NCI-H1436 (cell line): ENCODE results near the gene NUP54.
A peak's percentile ranks its signal among the peaks of the same experiment; 100 is the strongest.

Experiments used
- DNase-seq: peaks from one replicate; lab custom pipeline; 2025; lab: John Stamatoyannopoulos, UW

Gene NUP54

DNA sequence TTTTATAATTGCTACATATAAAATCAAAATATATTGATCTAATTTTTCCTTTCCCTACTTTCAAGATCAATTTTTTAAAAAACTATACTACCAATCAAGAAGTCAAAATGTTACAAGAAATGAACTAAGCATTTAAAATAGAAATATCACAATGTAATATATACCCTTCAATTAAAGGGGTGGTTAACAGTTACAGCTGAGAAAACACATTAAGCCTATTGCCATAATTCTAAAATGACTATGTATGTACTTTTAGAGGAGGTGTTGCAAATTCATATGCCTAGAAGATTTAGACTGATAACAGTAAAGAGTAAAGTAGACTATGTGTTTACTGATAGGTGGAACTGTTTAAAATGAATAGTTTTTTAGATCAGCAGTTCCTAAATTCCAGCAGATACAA, 3.7 kb downstream of the NUP54 start:
- no peak for DNase-seq

DNA sequence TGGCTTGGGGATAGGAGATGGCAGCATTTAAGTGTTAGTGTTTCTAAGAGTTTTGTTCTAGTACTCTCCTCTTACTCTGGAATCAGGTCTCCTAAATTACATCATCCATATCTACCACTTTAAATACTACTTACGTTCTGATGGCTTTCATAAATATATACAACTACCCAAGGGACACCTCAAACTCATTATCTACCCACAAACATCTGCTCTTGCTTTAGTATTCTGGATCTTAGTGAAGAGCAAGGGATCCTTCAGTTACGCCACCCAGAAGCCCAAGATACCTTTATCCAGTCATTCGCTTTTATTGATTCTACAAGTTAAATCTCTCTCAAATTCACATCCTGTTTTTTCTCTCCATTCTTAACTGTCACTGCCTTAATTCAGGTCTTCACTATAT, 7.0 kb downstream of the NUP54 start:
- DNase-seq: no peak

DNA sequence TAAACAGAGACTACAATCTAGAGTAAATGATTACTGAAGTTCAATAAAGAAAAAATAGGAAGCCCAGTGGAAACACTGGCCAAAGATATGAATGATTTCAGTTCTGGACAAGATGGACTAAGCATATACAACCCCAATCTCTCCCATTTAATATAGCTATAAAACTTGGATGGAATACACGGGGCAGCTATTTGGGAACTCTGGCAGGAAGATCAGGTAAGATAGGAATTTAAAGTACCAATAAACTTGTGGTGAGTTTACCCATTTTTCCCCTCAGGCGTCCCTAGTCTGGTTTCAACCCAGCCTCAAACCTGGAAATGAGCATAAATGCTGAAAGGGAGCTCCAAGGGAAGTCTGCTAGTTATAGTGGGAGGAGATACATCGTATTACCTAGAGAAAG, 20.4 kb downstream of the NUP54 start:
- DNase-seq: no peak

DNA sequence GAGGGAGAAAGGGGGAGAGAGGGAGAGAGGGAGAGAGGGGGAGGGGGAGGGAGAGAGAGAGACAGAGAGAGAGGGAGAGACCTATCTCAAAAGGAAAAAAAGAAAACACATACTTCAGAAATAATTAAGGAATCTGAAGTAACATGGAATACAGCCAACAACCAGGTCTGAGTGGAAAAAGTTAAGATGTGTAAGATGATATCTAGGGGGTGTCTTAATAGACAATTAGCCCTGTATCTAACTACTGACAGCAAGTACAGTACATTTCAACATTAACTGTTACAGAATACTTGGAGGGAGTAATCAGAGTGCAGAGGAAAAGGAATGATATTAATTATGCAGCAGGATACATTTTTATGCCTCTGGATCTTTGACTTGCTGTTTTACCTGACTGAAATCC, 22.4 kb downstream of the NUP54 start:
- no peak for DNase-seq

DNA sequence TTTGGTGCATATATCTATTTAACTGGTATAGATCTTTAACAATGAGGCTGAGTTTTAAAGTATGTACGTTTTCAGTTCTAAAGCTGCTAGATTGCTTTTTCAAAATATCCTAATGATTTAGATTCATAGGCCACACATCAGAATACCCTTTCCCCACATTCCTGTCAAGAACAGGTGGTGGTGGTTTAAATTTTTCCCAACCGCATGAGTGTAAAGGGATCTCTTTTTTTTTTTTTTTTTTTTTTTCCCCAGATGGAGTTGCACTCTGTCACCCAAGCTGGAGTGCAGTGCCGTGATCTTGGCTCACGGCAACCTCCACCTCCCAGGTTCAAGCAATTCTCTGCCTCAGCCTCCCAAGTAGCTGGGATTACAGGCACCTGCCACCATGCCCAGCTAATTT, 28.0 kb downstream of the NUP54 start:
- DNase-seq: no peak

DNA sequence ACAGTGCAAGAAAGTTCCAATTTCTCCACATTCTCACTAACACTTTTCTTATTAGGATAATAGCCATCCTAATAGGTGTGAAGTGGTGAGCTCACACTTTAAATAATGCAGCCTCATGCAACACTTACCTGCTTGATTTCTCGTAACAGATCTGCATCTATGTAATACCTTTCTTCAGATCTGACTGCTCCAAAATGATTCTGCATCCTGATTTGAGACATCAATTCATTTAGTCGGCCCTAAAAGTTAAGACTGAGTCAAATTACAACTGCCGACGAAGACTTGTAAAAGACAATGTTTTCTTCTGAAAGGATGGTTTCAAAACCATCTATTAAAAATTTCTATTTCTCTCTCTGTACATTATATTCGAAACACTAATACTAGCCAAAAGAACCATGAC, 30.7 kb downstream of the NUP54 start:
- no peak for DNase-seq

DNA sequence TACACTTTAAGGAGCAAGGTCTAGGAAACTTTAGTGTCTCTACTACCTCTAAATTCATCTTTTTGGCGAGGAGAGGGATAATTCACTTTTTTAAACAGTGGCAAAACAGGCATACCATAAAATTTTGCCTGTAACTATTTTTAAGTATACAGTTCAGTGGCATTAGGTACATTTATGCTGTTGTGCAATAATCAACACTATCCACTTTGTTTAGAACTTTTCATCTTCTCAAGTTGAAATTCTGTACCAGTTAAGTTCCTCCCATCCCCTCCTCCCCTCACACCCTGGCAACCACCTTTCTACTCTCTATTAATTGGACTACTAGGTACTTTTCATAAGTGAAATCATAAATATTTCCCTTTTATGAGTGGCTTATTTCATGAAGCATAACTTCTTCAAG, 31.4 kb downstream of the NUP54 start:
- DNase-seq: no peak

DNA sequence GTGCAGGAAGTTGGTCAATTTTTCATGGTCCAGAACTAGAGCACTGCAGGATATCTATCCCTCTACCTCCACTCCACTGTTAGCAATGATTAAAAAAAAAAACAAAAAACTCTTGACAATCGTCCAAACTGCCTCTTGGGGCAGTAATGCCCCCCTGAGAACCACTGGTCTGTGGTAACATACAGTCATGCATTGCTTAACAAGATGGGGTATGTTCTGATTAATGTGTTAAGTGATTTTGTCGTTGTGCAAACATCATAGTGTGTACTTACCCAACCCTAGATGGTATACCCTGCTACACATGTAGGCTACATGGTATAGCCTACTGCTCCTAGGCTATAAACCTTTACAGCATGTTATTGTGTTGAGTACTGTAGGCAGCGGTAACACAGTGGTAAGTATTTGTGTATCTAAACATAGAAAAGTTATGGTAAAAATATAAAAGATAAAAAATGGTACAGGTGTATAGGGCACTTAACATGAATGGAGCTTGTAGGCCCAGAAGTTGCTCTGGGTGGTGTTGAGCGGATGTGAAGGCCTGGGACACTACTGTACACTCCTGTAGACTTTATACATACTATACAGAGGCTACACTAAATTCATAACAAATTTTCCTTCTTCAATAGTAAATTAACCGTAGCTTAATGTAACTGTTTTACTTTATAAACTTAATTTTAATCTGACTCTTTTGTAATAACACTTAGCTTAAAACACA, 39.6 kb downstream of the NUP54 start:
- no peak for DNase-seq

DNA sequence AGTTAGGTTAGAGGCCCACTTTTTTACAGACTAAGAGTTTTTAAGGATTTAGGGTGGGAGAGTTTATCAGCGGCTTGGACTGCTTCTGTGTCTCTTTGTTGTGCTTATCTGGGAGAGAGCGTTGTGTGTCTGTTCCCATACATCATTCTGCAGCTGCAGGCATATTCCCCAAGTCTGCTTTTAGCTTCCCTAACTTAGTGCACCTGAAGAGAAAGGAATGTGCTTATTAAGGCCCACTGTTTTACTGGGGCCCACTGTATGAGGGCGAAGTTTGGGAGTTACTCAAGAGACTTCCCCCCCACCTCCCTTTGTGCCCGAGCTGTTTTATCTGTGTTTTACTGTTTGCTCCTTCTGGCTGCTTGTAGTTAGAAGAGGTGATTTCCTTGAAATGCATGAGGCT, 41.8 kb downstream of the NUP54 start:
- no peak for DNase-seq

DNA sequence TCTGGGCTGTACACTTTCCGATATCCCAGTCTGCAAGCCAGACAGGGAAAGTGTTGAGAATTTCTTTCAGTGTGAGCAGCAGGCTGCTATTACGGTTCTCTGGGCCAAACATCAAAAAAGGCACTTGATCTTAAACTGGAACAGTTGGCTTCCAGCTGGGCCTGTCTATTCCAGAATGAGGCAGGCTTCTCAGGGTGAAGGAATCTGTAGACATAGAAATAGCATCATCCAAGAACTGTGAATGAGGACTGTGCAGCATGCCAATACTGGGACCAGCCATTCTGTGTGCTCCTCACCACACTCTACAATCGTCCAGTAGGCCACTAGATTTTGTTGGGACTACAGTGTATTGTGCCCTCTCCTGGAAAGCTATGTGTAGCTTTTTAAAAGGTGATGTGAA, 42.5 kb downstream of the NUP54 start:
- DNase-seq: no peak

DNA sequence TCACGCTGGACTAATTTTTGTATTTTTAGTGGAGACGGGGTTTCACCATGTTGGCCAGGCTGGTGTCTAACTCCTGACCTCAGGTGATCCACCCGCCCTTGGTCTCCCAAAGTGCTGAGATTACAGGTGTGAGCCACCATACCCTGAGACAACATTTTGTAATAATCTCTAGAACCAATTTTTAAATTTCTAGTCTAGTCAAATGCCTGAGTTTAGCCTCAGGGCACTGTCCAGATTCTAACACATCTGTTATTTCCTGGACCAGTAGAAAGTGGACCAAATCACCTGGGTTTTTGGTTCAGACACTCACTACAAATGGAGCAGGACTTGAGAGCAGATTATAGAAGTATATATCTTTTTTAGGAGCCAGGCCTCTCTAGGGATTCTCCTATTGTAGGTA, 52.1 kb downstream of the NUP54 start:
- DNase-seq: no peak

DNA sequence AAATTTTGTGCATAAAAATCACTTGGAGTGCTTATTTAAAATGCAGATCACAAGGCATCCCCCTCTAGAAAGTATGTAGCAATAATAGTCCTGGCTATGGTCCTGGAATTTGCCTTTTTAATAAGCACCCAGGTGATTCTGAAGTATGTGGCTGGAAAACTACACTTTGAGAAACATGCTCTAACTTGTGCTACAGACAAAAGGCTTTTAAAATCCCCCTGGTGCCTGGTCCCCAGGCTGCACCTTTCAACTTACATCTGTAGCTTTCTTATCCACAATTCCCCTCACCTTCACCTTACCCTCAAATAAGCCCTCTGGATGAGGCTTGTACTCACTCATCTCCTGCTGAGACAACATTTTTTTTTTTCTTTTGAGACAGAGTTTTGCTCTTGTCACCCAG, 52.6 kb downstream of the NUP54 start:
- DNase-seq: no peak

DNA sequence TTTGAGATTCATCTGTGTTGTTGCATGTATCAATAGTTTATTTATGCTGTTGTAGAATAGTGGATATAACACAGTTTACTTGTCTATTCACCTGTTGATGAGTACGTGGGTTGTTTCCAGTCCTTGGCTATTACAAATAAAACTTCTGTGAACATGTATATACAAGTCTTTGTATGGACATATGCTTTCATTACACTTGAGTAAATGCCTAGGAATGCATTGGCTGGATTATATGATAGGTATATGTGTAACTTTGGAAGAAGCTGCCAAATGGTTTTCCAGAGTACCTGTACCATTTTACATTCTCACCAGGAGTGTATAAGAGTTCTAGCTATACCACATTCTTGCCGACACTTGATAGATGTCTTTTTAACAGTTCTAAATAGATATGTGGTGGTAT, 57.1 kb downstream of the NUP54 start:
- no peak for DNase-seq

DNA sequence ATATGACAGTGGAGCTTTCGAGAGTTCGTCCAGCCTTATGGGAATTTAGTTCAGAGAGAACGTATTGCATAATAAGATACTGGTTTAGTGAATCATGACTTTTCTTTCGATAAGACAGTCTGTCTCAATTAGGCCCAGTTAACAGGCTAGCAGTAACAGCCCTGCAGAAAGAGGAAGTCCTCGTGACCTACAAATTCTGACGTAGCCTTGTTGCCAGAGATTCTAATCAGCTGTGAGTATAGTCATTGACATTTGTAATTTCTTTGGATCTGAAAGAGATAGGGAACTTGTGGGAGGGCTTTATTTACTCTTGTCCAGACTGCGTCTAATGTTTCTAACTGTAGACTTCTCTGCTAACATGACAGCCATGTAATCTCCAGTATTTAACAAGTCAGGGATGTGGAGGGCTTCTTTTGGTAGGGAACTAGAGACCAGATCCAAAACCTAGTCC, 57.9 kb downstream of the NUP54 start:
- no peak for DNase-seq

DNA sequence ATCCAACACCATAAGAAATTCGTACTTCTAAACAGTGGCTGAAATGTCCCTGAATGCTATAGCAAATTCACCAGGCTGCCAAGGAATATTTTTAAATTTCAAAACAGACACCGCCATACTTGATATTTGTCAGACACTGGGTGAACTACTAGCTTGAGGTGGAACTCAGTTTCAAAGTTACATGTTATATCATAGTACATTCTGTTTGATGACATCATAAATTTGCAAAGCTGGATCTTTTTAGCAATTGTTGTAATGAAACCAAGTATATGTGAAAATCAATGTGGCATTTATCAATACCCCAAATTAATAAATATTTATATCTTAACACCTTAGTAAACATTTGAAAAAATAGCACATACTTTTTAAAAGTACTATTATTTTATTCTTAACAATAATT, 59.5 kb downstream of the NUP54 start:
- no peak for DNase-seq

DNA sequence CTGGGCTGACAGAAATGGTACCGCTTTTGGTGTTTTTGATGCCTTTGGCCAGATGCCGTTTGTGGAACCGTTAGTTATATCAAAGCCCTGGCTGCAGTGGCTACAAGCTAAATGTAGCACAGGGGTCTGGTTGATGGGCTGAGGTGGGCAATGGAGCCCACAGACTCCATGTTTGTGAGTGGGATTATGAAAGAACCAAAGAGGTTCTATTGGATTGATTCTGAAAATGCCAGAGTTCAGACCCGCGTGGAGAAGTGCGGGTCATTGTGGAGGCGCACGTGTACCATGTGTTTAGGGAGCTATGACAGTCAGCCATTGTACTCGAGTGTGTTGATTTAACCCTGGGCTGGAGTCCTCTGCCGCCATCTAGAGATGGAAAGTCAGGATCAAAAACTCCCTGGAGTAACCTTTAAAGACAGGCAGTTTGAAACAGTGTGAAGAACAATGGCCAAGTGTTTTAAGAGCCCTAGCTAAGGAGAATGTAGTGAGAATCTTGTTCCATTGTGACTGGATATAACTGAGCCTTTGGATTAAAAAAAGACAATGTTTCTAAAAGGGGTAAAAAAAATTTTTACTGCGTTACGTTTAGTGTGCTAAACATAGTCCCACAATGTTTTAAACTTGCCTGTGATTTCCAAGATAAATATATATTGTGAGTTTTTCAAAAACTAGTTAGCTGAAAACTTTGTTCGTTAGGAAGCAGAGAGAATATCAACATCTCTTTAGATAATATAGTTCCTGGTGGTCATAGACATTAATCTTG, 61.0 kb downstream of the NUP54 start:
- peak; percentile 29 for DNase-seq

DNA sequence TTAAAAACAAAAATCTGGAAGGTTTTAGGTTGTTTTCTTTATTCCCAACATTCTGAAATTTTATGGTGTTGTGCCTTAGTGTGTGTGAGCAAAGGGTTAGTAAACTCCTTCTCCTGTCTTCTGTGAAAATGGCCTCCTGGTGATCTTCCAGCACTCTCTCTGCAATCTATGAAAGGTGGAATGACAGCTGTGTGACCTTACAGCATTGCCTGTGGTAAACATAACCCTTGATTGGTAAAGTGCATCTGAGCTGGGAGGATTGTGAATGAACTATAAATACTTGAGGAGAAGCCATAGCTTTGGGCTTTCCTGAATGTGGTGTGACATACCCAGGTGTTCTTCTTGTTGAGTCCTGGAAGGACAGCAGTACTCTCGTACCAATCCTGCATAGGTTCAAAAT, 63.7 kb downstream of the NUP54 start:
- DNase-seq: no peak

DNA sequence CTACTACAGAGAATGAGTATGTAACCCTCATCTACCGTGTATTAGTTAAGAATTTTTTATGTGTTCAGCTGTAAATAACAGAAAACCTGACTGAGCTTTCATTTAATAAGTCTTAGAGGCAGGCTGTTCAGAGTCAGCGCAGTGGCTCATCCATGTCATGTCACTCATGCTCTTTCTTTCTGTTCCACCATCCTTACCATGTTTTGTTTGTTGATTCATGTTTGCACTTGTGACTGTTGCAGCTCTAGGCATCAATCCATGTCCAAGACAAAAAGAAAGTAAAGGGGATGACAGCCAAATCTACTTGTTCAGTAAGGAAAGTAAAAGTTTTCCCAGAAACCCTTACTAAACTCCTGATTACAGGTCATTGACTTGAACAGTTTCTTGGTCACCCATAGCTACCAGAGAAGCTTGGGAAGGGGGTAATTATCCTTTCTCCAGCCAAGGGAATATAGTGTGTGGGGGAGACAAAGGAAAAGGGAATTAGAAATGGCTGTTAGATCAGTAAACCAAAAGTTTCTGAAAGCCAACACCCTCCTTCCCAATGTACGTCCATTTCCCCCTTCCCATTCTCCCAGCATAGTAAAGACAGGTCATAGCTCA, 64.7 kb downstream of the NUP54 start:
- no peak for DNase-seq

DNA sequence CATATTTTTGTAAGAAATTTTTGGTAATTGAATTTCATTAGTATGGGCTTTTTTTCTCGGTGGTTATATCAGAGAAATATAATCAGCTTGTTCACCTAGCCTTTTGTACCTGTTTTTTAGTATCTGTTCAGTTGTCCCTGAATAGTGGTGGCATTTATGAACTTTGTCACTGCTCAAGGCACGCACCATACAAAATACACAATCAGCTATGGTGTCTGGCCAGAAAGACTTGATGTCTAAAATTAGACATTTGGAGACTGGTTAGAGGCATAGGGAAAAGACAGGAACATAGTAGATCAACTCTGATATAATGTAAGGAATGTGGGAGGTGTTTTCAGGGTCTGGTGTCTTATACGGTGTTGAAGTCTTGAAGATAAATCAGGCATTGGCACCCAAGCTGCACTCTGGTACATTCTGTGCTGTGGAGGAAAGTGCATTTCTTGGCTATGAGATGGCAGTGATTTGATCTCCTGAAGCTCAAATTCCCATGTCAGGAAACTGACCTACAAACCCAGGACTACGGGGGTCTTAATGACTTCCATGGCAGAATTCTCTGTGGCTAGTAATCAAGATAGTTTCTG, 70.1 kb downstream of the NUP54 start:
- no peak for DNase-seq

DNA sequence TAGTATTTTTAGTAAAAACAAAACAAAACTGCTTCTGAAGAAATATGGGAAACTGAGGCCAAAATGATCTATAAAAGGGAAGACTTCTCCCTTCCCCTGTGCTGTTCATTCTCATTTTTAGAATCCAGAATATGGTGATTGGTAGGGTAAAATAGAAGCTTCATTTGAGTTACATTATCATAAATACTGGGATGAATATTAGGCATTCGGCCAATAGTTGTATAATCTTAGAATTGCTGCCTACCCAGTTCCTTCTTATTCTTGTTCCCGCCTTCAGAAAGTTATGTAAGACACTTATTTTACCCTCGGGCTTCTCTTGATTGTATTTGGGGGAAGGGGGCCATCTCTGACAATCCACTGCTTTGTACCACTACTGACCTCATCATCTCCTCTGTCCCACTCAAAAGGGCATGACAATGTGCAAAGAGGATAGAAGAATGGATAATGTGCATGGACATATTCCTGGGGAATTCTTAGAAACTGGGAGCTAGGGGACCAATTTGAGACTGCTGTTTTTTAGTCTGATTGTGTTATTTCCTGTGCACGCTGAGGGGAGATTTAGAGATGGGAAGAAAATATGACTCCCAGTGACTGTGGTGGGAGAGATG, 73.1 kb downstream of the NUP54 start:
- DNase-seq: no peak

DNA sequence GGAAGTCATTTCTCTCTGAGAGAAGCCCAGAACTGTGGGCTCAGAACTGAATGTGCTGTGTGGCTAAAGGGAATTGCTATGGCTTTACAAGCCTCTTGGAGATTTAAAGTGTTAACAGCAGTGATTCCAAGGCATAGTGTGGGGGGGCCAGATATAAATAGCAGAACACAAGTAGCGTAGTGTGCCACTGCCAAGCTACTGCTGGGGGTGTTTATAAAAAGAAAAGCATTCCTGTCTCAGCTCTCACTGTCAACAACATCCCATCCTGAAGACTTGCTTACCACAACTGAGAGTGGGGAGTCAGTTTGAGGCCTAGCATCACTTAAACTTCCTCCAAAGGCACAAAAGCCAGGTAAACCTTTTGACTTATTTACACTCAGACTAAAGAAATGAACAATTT, 73.7 kb downstream of the NUP54 start, which contains the start of gene ART3:
Gene ART3 (plus strand): TSS at position 242 of the 400 bp plus-strand sequence. CDS start 1,181 bp downstream, outside the sequence.
- no peak for DNase-seq

DNA sequence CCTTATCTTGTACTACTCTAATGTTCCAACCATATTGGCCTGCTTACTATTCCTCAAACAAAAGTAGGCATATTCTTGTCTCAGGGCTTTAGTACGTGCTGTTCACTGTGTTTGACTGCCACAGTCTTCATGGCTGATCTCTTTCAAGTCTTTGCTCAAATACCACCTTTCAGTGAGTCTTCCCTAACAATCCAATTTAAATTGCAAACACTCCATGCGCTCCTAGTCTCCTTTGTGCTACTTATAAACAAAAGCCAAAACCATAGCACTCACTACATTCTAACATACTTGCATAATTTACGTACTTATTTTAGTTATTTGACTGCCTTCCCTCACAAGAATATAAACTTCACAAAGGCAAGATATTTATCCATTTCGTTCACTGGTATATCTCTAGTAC, 75.4 kb downstream of the NUP54 start:
- DNase-seq: no peak
